ENCODE results near the gene DDX60. TPM values are rescaled to one million over a fixed set of nuclear protein-coding genes. Genes with fewer than 3 reads are reported as not detected.
"Not testable (repeated sequence)": the region's sequence is repeated elsewhere in the genome, so short reads cannot be mapped to it uniquely, and the experiment has no call there.

Gene DDX60
- total RNA-seq, 3 donors from 2014 or later = 9.5 to 19.5 (median 11.0) TPM

DNA sequence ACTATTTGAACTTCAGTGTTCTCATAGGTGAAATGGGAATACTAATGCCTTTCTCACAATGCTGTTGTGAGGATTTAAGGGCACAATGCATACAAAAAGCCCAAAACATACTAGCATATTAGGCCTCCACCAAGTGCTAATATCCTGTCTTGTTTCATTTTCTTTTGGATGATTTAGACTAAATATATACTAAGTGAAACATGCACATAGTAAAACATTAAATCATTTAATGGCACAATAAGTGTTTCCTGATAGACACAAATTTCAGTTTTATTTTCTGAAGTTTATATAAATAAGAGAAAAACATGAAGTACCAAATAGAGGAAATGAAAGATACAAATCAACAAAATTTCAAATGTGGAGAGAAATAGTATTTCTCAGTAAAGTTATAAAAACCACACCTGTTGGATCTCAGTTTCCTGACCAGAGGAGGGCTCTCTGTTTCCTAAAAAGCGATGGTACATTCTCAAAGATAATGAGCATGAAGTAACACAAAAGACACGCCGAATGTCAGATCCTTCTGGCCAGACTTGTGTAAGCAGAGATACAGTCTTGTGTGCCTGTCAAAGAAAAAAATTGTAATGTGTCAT, 25.1 kb downstream of the DDX60 start:
- Histone ChIP-seq H3K27ac (no peak overlapping the region), H3K27me3 (no peaks in the 10 kb centered on the region), H3K9me3 (no peaks in the 10 kb centered on the region), H3K4me1 (no peaks in the 10 kb centered on the region), H3K36me3 (no peaks in the 10 kb centered on the region), H3K4me3 (no peak overlapping the region)
- no peak for TF ChIP-seq POLR2A (IDR thresholded peaks at IDR 0.05)
- no peak for TF ChIP-seq POLR2AphosphoS5 (IDR thresholded peaks at IDR 0.05)
- TF ChIP-seq, protein P1, sequence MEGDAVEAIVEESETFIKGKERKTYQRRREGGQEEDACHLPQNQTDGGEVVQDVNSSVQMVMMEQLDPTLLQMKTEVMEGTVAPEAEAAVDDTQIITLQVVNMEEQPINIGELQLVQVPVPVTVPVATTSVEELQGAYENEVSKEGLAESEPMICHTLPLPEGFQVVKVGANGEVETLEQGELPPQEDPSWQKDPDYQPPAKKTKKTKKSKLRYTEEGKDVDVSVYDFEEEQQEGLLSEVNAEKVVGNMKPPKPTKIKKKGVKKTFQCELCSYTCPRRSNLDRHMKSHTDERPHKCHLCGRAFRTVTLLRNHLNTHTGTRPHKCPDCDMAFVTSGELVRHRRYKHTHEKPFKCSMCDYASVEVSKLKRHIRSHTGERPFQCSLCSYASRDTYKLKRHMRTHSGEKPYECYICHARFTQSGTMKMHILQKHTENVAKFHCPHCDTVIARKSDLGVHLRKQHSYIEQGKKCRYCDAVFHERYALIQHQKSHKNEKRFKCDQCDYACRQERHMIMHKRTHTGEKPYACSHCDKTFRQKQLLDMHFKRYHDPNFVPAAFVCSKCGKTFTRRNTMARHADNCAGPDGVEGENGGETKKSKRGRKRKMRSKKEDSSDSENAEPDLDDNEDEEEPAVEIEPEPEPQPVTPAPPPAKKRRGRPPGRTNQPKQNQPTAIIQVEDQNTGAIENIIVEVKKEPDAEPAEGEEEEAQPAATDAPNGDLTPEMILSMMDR (IDR thresholded peaks at IDR 0.05) = no peak
- DNase-seq (ENCODE audit: low spot score in 2 of 2) = no peak
- intact Hi-C loops (cut with DNase I; ENCODE audit: low total_unique reads) = no loop called here

GRCh38 chr4:168291242-168291641, 27.3 kb downstream of the DDX60 start:
- TF ChIP-seq, protein P1 (IDR thresholded peaks at IDR 0.05) = no peak
- no peak for TF ChIP-seq POLR2AphosphoS5 (IDR thresholded peaks at IDR 0.05)
- no peak for TF ChIP-seq POLR2A (IDR thresholded peaks at IDR 0.05)
- H3K27ac ChIP-seq = no peak overlapping the region
- H3K36me3 ChIP-seq = peaks cover 4% of the 10 kb centered on the region

GRCh38 chr4:168285850-168286249, 32.7 kb downstream of the DDX60 start:
- H3K27ac ChIP-seq; H3K36me3 ChIP-seq; H3K9me3 ChIP-seq; DNase-seq (ENCODE audit: low spot score in 2 of 2); H3K4me1 ChIP-seq; H3K4me3 ChIP-seq; H3K27me3 ChIP-seq; intact Hi-C loops (cut with DNase I; ENCODE audit: low total_unique reads): not testable (repeated sequence)

More at GRCh38 chr4:168291242-168291641, 27.3 kb downstream of the DDX60 start:
- DNase-seq (ENCODE audit: low spot score in 2 of 2) = no peak
- Histone ChIP-seq H3K4me3 (no peak overlapping the region), H3K4me1 (no peaks in the 10 kb centered on the region), H3K9me3 (no peaks in the 10 kb centered on the region), H3K27me3 (no peaks in the 10 kb centered on the region)
- intact Hi-C loops (cut with DNase I; ENCODE audit: low total_unique reads) = no loop called here

DNA sequence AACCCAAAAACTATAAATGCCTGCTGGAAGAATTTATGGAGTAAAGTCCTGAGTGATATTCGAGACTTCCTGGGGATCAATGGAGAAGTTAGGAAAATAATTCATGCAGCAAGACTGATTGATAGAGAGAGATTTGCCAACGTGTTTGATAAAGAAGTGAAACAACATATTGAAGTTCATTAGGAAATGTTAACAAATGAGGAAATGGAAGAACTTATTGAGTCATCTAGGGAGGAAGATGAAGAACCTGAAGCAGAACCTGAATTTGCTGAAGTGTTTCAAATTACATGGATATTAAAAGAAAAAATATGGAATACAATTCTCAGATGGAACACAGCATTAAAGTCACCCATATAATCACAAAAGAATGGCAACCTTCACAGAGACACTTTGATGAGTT, 39.0 kb downstream of the DDX60 start:
- Histone ChIP-seq H3K9me3 (no peaks in the 10 kb centered on the region), H3K27me3 (no peaks in the 10 kb centered on the region), H3K36me3 (no peaks in the 10 kb centered on the region), H3K4me1 (no peaks in the 10 kb centered on the region), H3K27ac (no peak overlapping the region), H3K4me3 (no peak overlapping the region)
- intact Hi-C loops (cut with DNase I; ENCODE audit: low total_unique reads) = no loop called here
- DNase-seq (ENCODE audit: low spot score in 2 of 2) = no peak
- TF ChIP-seq POLR2AphosphoS5 (IDR thresholded peaks at IDR 0.05) (no peak), POLR2A (IDR thresholded peaks at IDR 0.05) (no peak)
- TF ChIP-seq, protein P1 (IDR thresholded peaks at IDR 0.05) = no peak

DNA sequence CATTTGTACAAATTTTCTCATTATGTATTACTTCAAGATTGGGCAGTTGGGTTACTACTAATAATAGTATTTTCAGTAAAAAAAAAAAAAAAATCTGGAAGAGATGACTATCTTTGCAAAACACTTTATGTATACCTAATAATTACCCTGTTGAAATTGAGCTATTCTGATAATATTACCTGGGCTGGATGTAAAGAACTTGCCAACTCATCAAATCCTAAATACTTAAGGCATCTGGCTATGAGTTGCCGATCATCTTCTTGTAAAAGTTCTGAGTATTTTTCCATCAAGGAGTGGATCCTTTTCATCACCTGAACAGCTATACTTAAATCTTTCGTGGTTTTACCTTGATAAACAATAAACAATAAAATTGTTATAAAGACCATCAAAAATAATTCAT, 42.7 kb downstream of the DDX60 start:
- H3K4me1 ChIP-seq = no peaks in the 10 kb centered on the region
- no peak overlapping the region for H3K4me3 ChIP-seq
- no peaks in the 10 kb centered on the region for H3K9me3 ChIP-seq
- intact Hi-C loops (cut with DNase I; ENCODE audit: low total_unique reads) = no loop called here
- H3K36me3 ChIP-seq = peaks cover 6% of the 10 kb centered on the region
- H3K27ac ChIP-seq = no peak overlapping the region
- H3K27me3 ChIP-seq = no peaks in the 10 kb centered on the region
- TF ChIP-seq POLR2A (IDR thresholded peaks at IDR 0.05) (no peak), POLR2AphosphoS5 (IDR thresholded peaks at IDR 0.05) (no peak)
- TF ChIP-seq, protein P1 (IDR thresholded peaks at IDR 0.05) = no peak
- DNase-seq (ENCODE audit: low spot score in 2 of 2) = no peak

- Histone ChIP-seq H3K4me3 (no peak overlapping the region), H3K27ac (no peak overlapping the region), H3K27me3 (no peaks in the 10 kb centered on the region), H3K4me1 (no peaks in the 10 kb centered on the region), H3K36me3 (peaks cover 6% of the 10 kb centered on the region), H3K9me3 (no peaks in the 10 kb centered on the region)
- TF ChIP-seq, protein P1 (IDR thresholded peaks at IDR 0.05) = no peak
- TF ChIP-seq POLR2AphosphoS5 (IDR thresholded peaks at IDR 0.05) (no peak), POLR2A (IDR thresholded peaks at IDR 0.05) (no peak)
- DNase-seq (ENCODE audit: low spot score in 2 of 2) = no peak
- intact Hi-C loops (cut with DNase I; ENCODE audit: low total_unique reads) = no loop called here
These were observed 43.7 kb downstream of the DDX60 start for GRCh38 chr4:168274871-168275270.
